Right renal cortex interstitium (tissue), 3 donors: ENCODE data around the gene CA9. TPM values are rescaled to one million over a fixed set of nuclear protein-coding genes. Genes with fewer than 3 reads are reported as not detected.

Source experiments
- DNase-seq, 3 donors: peaks; one replicate each; pipeline ENCODE4 v3.0.0-alpha.2; 2013; ENCODE audit warnings: low read depth in 3 of 3, low spot score in 2 of 3
- polyA plus RNA-seq, 3 donors: library from polyadenylated mRNA; unstranded; fragments of 120-200 nt; gene quantifications; one replicate each; pipeline ENCODE4 v1.2.1, GENCODE V29; 2013; ENCODE audit not compliant: insufficient read length in 3 of 3

CA9 gene
- polyA plus RNA-seq, 3 donors: 0.31 to 1.2 (median 0.60) TPM

- no peak for DNase-seq
Observed at GRCh38 chr9:35669331-35670145, 4.2 kb upstream of the CA9 start.

GRCh38 chr9:35674025-35674361, 265 bp downstream of the CA9 start:
- no peak for DNase-seq

- DNase-seq: no peak
Observed at GRCh38 chr9:35675204-35675603, 1.5 kb downstream of the CA9 start.

GRCh38 chr9:35675732-35676392, 2.1 kb downstream of the CA9 start:
- no peak for DNase-seq

GRCh38 chr9:35679091-35679490, 5.4 kb downstream of the CA9 start:
- DNase-seq: no peak

GRCh38 chr9:35679766-35680330, 6.1 kb downstream of the CA9 start:
- DNase-seq: no peak

- no peak for DNase-seq
Observed at GRCh38 chr9:35680331-35681105, 6.8 kb downstream of the CA9 start.

GRCh38 chr9:35681341-35682002, 7.7 kb downstream of the CA9 start:
- DNase-seq: no peak

- DNase-seq: no peak
Observed at GRCh38 chr9:35682051-35682450, 8.3 kb downstream of the CA9 start.

- DNase-seq: no peak
Observed at GRCh38 chr9:35682520-35683315, 9.0 kb downstream of the CA9 start.

GRCh38 chr9:35683323-35683722, 9.6 kb downstream of the CA9 start:
- no peak for DNase-seq

- DNase-seq: no peak
Observed at GRCh38 chr9:35684921-35685320, 11.2 kb downstream of the CA9 start.

GRCh38 chr9:35685506-35685905, 11.8 kb downstream of the CA9 start:
- no peak for DNase-seq

GRCh38 chr9:35686222-35687203, 12.8 kb downstream of the CA9 start:
- no peak for DNase-seq

- no peak for DNase-seq
Observed at GRCh38 chr9:35687306-35687705, 13.6 kb downstream of the CA9 start.

- DNase-seq: no peak
Observed at GRCh38 chr9:35687972-35688557, 14.3 kb downstream of the CA9 start.

- no peak for DNase-seq
Observed at GRCh38 chr9:35688558-35689541, 15.1 kb downstream of the CA9 start.
